Subcutaneous adipose tissue (tissue), 4 donors: ENCODE measurements around the gene ITGA6. TPM values are rescaled to one million over a fixed set of nuclear protein-coding genes. Genes with fewer than 3 reads are reported as not detected.

Source experiments
- total RNA-seq, 4 donors: library from RNA; depleted of rRNA; stranded (reverse); fragments of >200 nt; gene quantifications; one replicate each; pipeline ENCODE4 v1.1.0, GENCODE V29; 2016
- TF ChIP-seq, protein P1 (sequence below): fragments of 450-650 bp; IDR thresholded peaks from one replicate; pipeline ENCODE4 v1.5.1; 2016; ENCODE audit warnings: low read depth, mild to moderate bottlenecking, control low read depth, antibody characterized with exemption, moderate library complexity

ITGA6 gene
- total RNA-seq, 4 donors from 2014 or later: 43.7 to 133 (median 78.9) TPM

DNA sequence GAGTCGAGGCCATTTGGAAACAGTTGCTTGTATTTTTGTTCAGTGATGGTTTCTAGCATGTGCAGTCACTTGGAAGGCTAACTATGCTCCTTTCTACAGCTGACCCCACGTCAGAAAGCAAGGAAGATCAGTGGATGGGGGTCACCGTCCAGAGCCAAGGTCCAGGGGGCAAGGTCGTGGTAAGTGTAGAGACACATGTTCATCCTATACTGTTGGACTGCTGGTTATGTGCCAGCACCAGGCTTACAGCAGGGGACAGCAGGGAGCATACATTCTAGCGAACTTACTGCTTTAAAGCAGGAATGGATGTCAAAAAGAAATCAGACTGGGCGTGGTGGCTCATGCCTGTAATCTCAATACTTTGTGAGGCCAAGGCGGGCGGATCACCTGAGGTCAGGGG, 40.0 kb downstream of the ITGA6 start:
- TF ChIP-seq, protein P1, sequence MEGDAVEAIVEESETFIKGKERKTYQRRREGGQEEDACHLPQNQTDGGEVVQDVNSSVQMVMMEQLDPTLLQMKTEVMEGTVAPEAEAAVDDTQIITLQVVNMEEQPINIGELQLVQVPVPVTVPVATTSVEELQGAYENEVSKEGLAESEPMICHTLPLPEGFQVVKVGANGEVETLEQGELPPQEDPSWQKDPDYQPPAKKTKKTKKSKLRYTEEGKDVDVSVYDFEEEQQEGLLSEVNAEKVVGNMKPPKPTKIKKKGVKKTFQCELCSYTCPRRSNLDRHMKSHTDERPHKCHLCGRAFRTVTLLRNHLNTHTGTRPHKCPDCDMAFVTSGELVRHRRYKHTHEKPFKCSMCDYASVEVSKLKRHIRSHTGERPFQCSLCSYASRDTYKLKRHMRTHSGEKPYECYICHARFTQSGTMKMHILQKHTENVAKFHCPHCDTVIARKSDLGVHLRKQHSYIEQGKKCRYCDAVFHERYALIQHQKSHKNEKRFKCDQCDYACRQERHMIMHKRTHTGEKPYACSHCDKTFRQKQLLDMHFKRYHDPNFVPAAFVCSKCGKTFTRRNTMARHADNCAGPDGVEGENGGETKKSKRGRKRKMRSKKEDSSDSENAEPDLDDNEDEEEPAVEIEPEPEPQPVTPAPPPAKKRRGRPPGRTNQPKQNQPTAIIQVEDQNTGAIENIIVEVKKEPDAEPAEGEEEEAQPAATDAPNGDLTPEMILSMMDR: no peak

DNA sequence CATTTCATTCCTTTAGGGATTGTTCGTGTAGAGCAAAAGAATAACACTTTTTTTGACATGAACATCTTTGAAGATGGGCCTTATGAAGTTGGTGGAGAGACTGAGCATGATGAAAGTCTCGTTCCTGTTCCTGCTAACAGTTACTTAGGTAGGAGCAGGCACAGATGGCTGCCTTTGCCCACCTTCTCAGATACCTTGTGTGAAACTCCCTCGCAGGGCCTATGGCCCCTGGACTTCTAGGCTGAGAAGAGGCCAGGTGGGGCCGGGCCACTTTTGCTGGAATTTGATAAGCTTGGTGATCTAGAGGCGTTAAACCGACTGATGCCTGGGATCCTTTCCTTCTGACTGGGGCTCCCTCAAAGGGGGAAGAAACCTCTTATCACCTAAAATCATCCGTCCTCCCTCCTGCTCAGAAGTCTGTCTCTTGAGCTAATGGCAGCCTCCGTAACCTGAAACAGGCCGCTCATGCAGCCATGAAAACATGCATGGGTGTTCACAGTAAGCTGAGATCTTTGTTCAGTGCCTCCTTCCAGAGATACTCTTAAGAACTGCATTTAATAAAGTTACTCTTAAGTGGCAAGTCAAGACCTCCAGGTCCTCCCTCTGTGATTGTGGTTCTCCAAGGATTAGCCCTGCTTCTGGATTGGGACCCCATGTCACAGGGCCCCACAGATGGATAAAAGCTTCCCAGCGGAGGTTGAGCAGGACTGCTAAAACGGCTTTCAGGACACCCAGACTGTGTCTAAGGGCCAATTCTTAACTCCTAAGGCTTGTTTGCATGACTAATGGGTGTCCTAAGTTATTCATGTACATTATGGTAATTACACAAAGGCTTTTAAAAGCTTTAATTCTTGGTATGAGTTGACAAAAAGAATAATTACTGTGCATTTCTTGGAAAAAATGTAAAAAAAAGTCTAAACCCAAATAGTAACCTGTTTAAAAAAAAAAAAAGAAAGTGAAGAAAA, 43.9 kb downstream of the ITGA6 start:
- TF ChIP-seq, protein P1: no peak

DNA sequence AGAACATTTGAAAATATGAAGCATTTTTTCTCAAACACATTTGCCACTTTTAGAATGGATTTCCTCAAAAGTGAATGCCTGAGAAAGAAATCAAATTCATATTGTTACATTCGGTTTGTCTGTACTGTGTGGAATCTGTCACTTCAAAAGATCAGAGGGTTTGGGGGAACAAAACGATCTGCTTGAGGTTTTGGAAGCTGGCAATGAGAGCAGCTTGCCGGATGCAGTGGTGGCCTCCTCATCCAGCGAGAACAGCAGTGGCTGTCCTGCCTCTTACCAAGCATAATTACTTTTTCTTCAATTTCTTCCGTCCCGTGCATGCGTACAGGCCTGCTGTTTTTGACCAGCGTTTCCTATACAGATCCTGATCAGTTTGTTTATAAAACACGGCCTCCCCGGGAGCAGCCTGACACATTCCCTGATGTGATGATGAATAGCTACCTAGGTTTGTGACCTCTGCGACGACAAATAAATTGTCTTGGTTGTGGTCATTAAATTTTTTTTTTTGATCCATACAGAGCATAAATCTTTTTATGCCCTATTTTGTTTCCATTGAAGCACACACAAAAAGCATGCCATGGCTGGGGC, 45.2 kb downstream of the ITGA6 start:
- TF ChIP-seq, protein P1: no peak

DNA sequence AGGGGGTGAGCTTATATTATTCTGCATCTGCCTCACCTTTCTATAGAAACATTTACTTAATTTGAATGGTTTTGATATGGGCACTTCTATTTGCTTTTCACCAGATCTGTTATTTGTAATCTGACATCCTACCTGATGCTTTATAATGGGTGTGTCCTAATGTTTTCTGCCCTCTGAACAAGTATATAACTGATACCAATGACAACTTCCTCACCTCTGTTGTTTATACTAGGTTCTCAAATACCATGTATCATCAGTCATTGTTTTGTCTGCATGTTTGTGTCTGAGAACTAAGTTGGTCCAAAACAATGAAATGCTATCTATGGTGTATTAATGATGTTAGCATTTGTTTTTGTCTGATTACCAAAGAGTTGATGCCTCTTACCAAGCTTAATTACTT, 45.8 kb downstream of the ITGA6 start:
- TF ChIP-seq, protein P1: no peak

DNA sequence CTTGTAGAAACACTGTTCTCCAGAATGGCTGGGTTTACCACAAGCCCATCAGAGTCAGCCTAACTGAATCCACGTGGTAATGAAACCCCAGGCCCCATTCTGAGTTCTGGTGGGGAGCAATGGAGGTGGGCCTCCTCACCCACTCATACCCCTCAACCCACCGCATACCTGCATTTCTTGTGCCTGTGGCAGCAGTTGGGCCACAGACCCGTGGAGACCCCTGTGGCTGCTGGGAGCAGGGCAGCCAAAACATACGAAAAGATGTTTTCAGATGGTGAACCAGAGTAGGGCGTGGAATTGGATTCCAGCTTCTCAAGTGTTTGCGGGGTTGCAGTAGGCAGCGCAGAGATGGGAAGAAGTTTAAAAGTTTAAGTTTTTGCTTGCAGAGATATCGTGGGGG, 51.0 kb downstream of the ITGA6 start:
- TF ChIP-seq, protein P1: no peak

DNA sequence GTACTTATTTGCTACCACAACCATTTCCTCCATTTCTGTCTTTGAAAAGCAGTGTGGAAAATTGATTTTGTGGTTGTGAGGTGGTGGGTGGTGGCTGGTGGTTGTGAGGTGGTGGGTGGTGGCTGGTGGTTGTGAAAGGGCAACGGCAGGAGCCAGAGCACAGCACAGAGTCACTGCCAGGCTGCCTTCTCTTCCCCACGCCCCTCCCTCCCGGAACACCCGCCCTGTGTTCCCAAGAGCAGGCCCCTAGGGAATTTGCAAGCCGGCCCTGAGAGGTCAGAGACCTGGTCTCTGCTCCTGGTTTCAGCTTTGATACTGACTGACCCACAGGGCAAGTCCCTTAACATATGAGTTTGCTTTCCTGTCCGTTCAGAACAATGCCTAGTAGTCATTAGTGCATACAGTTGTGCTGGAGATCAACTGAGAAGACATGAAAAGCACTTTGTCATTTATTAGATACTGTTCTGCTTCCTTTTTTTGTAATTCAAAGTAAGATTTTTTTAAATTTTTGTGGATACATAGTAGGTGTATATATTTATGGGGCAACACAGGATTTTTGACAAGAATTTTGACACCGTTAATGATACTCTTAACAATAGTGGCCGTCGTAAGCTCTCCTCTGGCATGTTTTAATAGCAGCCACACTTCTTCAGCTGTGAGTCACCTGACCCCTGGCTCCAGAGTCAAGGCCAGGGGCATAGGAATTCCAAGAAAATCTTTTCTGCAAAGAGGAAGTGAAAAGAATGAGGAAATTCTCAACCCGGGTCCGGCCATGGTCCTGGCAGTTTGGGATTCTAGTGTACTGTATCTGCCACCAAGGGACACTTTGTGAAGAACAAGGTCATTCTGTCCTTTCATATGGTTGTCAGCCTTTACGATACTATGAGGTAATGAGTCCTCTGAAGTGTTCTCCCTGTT, 53.2 kb downstream of the ITGA6 start:
- TF ChIP-seq, protein P1: no peak
